Adrenal gland (tissue), 5 donors: Measurements from ENCODE around the gene MAD1L1.

Experiments
- CTCF ChIP-seq, 6 experiments: fragments of 450-650 bp in 4 of 6; fragments of 200-600 bp in 2 of 6; sonication (generic) in 1 of 6; IDR thresholded peaks; 1 replicate in 5 of 6; 2 replicates in 1 of 6; pipeline versions ENCODE4 v1.5.1 to v1.8.0; 2016 to 2021; ENCODE audit warnings: antibody characterized with exemption in 6 of 6, mild to moderate bottlenecking in 2 of 6, moderate library complexity in 1 of 6
- POLR2A ChIP-seq, 2 donors: fragments of 450-650 bp; IDR thresholded peaks; one replicate each; pipeline ENCODE4 v1.6.1; 2017; ENCODE audit warnings: antibody characterized with exemption in 2 of 2, mild to moderate bottlenecking in 2 of 2, moderate library complexity in 1 of 2
- donor health status: DM: no; HTN: no; CAD: no.

GRCh38 chr7:2037301-2037807 lies 195.4 kb downstream of the MAD1L1 start:
- TF ChIP-seq CTCF (IDR thresholded peaks at IDR 0.05), result no peak
- TF ChIP-seq POLR2A (IDR thresholded peaks at IDR 0.05), result no peak
